Stimulated activated memory B cell treated with anti-CD40 and anti-IgM and Interleukin-4, amounts not matched to agents 10 μg/mL and 1 μg/mL and 100 μg/mL, for 72 hours (primary cell): Measurements from ENCODE around the gene HK3.
"Not testable (repeated sequence)": the region's sequence is repeated elsewhere in the genome, so short reads cannot be mapped to it uniquely, and the experiment has no call there.

Experiments
- ATAC-seq: fragments of 150-1000 bp; cut with Tn5 transposase; 2 replicates; pipeline ENCODE4 v1.10.0; 2021
- H3K27ac Mint-ChIP-seq: one replicate; pipeline ENCODE4 v1.8.0; 2022; ENCODE audit warnings: mild to moderate bottlenecking, mixed read lengths
- H3K27me3 Mint-ChIP-seq: one replicate; pipeline ENCODE4 v1.8.0; 2022; ENCODE audit warnings: mixed read lengths
- H3K36me3 Mint-ChIP-seq: one replicate; pipeline ENCODE4 v1.8.0; 2022; ENCODE audit warnings: mixed read lengths
- H3K4me1 Mint-ChIP-seq: one replicate; pipeline ENCODE4 v1.8.0; 2022; ENCODE audit warnings: mixed read lengths
- H3K4me3 Mint-ChIP-seq: one replicate; pipeline ENCODE4 v1.8.0; 2022; ENCODE audit warnings: mild to moderate bottlenecking, moderate library complexity, mixed read lengths
- H3K9me3 Mint-ChIP-seq: one replicate; pipeline ENCODE4 v1.8.0; 2022; ENCODE audit warnings: mixed read lengths

HK3 gene

DNA sequence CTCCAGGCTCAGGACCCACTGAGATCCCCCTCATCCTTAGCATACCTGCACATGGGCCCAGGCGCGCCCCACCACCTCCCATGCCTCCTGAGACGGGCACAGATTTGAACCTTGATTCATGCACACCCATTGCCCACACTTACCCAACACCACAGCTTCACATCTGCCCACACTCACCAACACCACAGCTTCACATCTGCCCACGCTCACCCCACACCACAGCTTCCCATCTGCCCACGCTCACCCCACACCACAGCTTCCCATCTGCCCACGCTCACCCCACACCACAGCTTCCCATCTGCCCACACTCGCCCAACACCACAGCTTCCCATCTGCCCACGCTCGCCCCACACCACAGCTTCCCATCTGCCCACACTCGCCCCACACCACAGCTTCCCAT, 28.5 kb downstream of the HK3 start:
- peaks cover 19% of the 10 kb centered on the region for H3K4me1 Mint-ChIP-seq
- H3K27me3 Mint-ChIP-seq: peaks cover 31% of the 10 kb centered on the region
- not testable (repeated sequence) for H3K4me3 Mint-ChIP-seq, ATAC-seq, H3K27ac Mint-ChIP-seq, H3K36me3 Mint-ChIP-seq
- H3K9me3 Mint-ChIP-seq: peaks cover 15% of the 10 kb centered on the region

GRCh38 chr5:176870110-176870591, 29.0 kb downstream of the HK3 start:
- H3K27me3 Mint-ChIP-seq: peaks cover 31% of the 10 kb centered on the region
- H3K27ac Mint-ChIP-seq: no peak overlapping the region
- H3K9me3 Mint-ChIP-seq: peaks cover 15% of the 10 kb centered on the region
- no peak overlapping the region for H3K4me3 Mint-ChIP-seq
- H3K36me3 Mint-ChIP-seq: no peaks in the 10 kb centered on the region
- ATAC-seq: no peak
- H3K4me1 Mint-ChIP-seq: peaks cover 19% of the 10 kb centered on the region

GRCh38 chr5:176869501-176870109, 29.5 kb downstream of the HK3 start:
- H3K27ac Mint-ChIP-seq: no peak overlapping the region
- H3K4me1 Mint-ChIP-seq: peaks cover 19% of the 10 kb centered on the region
- no peaks in the 10 kb centered on the region for H3K36me3 Mint-ChIP-seq
- no peak overlapping the region for H3K4me3 Mint-ChIP-seq
- peak; percentile 39 for ATAC-seq
- H3K9me3 Mint-ChIP-seq: peaks cover 15% of the 10 kb centered on the region
- H3K27me3 Mint-ChIP-seq: peaks cover 31% of the 10 kb centered on the region

GRCh38 chr5:176868731-176869130, 30.4 kb downstream of the HK3 start:
- no peak for ATAC-seq
- H3K4me1 Mint-ChIP-seq: peaks cover 16% of the 10 kb centered on the region
- H3K9me3 Mint-ChIP-seq: peaks cover 15% of the 10 kb centered on the region
- H3K27ac Mint-ChIP-seq: no peak overlapping the region
- no peaks in the 10 kb centered on the region for H3K36me3 Mint-ChIP-seq
- H3K27me3 Mint-ChIP-seq: peaks cover 40% of the 10 kb centered on the region
- no peak overlapping the region for H3K4me3 Mint-ChIP-seq

GRCh38 chr5:176868126-176868525, 31.0 kb downstream of the HK3 start:
- no peak for ATAC-seq
- no peak overlapping the region for H3K4me3 Mint-ChIP-seq
- peaks cover 11% of the 10 kb centered on the region for H3K4me1 Mint-ChIP-seq
- peaks cover 12% of the 10 kb centered on the region for H3K9me3 Mint-ChIP-seq
- no peak overlapping the region for H3K27ac Mint-ChIP-seq
- no peaks in the 10 kb centered on the region for H3K36me3 Mint-ChIP-seq
- peaks cover 46% of the 10 kb centered on the region for H3K27me3 Mint-ChIP-seq

- no peak for ATAC-seq
- Mint-ChIP-seq H3K4me3 (no peak overlapping the region), H3K27ac (no peak overlapping the region), H3K4me1 (peaks cover 15% of the 10 kb centered on the region), H3K9me3 (peaks cover 3% of the 10 kb centered on the region), H3K27me3 (peaks cover 58% of the 10 kb centered on the region), H3K36me3 (no peaks in the 10 kb centered on the region)
These were observed 32.3 kb downstream of the HK3 start for GRCh38 chr5:176866707-176867310.

DNA sequence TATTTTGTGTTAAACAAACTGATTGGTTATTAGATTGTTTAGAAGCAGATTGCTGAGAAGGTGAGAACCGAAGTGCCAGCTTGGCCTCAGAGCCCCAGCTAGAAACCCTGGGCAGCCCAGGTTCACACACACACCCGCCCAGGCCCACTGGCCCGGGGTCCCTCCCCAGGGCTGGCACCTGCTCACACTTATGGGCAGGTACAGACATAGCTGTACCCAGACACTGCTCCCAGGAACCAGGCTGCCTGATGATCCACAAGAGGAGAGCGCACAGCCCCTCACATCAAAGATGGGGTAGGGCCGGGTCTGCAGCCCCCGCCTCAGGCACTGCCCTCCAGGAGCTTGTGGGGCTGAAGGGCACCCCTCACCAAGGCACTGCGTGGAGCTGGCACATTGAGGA, 33.2 kb downstream of the HK3 start:
- Mint-ChIP-seq H3K27ac (no peak overlapping the region), H3K4me1 (peaks cover 15% of the 10 kb centered on the region), H3K4me3 (no peak overlapping the region), H3K9me3 (peaks cover 3% of the 10 kb centered on the region), H3K36me3 (no peaks in the 10 kb centered on the region), H3K27me3 (peaks cover 66% of the 10 kb centered on the region)
- ATAC-seq: no peak

DNA sequence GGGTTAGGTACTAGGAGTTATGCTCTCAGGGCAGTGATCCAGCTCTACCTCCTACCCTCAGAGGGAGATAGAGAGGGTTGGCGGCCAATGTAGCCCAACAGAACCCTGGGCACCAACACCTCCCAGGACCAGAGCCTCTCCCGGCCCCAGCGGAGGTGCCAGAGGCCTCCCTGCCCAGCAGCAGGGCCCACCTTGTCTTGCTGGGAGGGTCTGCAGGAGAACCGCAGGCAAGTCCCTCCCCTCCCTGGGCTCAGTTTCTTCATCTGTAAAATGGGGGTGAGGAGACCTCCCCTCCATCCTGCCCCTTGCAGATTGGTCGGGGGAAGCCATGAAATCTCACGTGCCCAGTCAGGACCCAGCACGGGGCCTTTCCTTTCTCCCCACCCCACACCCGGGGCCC, 34.4 kb downstream of the HK3 start:
- H3K27me3 Mint-ChIP-seq: peaks cover 77% of the 10 kb centered on the region

GRCh38 chr5:176863765-176864098, 35.4 kb downstream of the HK3 start:
- Mint-ChIP-seq H3K27me3 (peaks cover 77% of the 10 kb centered on the region), H3K4me3 (no peak overlapping the region), H3K36me3 (no peaks in the 10 kb centered on the region), H3K4me1 (peaks cover 9% of the 10 kb centered on the region), H3K27ac (no peak overlapping the region), H3K9me3 (no peaks in the 10 kb centered on the region)
- ATAC-seq: no peak

More for the DNA sequence above, 34.4 kb downstream of the HK3 start:
- no peaks in the 10 kb centered on the region for H3K9me3 Mint-ChIP-seq
- H3K27ac Mint-ChIP-seq: no peak overlapping the region
- H3K4me1 Mint-ChIP-seq: peaks cover 9% of the 10 kb centered on the region
- H3K36me3 Mint-ChIP-seq: no peaks in the 10 kb centered on the region
- no peak overlapping the region for H3K4me3 Mint-ChIP-seq
- no peak for ATAC-seq

DNA sequence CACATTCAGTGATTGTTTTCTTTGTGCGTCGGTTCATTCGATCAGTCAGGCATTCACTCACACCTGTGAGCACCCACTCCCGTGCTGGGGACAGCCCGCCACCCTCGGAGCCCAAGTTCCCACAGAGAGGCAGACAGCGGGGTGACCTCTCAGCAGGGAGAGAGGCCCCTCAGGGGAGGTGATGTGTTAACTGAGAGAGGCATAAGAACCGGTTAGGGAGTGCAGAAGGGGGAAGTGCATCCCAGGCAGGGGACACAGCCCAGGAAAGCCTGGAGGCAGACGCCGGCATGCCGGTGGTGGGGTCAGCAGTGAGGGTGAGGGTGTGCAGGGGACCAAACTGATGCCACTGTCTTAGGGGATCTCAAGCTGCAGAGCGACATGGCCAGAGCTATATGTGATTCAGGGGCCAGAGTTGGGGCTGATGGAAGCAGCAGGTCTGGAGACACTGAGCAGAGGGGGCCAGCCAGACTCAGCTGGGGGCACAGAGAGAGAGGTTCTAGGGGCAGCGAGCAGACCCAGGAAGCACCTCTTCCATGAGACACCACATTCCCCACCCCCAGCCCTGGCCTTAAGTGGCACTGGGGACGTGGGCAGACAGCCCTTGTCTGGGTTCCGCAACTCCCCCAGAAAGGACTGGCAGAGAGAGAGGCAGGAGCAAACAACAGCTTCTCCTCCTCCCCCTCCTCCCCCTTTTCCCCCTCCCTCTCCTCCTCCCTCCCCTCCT, 35.9 kb downstream of the HK3 start:
- Mint-ChIP-seq H3K27me3 (peaks cover 81% of the 10 kb centered on the region), H3K9me3 (peaks cover 3% of the 10 kb centered on the region), H3K4me3 (no peak overlapping the region), H3K36me3 (no peaks in the 10 kb centered on the region), H3K4me1 (peaks cover 9% of the 10 kb centered on the region), H3K27ac (no peak overlapping the region)
- peak; percentile 31 for ATAC-seq

- peaks cover 86% of the 10 kb centered on the region for H3K27me3 Mint-ChIP-seq
- no peaks in the 10 kb centered on the region for H3K36me3 Mint-ChIP-seq
- no peak overlapping the region for H3K27ac Mint-ChIP-seq
- H3K4me1 Mint-ChIP-seq: peaks cover 9% of the 10 kb centered on the region
- peak; percentile 3 for ATAC-seq
- no peak overlapping the region for H3K4me3 Mint-ChIP-seq
- H3K9me3 Mint-ChIP-seq: peaks cover 6% of the 10 kb centered on the region
These were observed 36.7 kb downstream of the HK3 start for GRCh38 chr5:176862330-176862995.

- Mint-ChIP-seq H3K4me3 (no peak overlapping the region), H3K27ac (no peak overlapping the region), H3K27me3 (peaks cover 85% of the 10 kb centered on the region), H3K4me1 (peaks cover 9% of the 10 kb centered on the region), H3K9me3 (peaks cover 6% of the 10 kb centered on the region), H3K36me3 (no peaks in the 10 kb centered on the region)
- ATAC-seq: peak; percentile 4
These were observed 37.9 kb downstream of the HK3 start for GRCh38 chr5:176861276-176861675.

DNA sequence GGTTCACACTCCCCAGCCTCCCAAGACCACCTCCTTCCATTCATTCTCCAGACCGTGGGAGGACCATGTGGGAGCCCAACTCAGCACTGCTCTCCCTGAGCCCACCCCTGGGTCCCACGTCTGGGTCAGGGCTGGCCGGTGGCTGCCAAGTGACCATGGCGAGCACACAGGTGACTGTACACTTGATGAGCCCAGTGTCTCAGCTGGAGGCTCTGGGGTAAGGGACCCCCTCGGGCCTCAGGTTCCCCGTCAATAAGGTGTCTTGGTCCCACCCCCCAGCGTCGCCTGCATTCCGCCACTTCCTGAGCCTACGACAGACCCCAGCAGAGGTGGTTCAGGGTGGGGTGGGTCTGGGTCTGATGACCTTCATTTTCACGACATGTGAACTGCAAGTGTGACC, 38.8 kb downstream of the HK3 start:
- H3K4me3 Mint-ChIP-seq: no peak overlapping the region
- H3K4me1 Mint-ChIP-seq: peaks cover 9% of the 10 kb centered on the region
- H3K27me3 Mint-ChIP-seq: peaks cover 78% of the 10 kb centered on the region
- H3K9me3 Mint-ChIP-seq: peaks cover 6% of the 10 kb centered on the region
- no peak for ATAC-seq
- no peak overlapping the region for H3K27ac Mint-ChIP-seq
- H3K36me3 Mint-ChIP-seq: no peaks in the 10 kb centered on the region

DNA sequence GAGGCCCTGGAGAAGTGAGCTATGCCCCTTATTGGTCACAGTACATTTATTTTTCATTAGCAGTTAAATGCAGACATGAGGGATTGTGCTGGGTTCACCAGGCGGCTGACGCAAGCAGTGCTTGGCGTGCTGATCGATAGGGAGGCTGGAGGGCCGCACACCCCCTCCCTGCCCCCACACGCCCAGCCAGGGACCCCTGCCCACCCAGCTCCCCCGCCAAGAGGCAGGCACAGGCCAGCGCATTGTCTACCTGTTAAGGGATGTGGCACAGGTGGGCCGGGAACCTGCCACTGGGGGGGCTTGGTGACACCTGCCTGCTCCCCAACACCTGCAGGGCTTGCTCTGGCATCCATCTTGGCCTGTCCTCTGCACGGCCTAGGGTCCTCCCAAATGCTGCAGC, 39.2 kb downstream of the HK3 start:
- Mint-ChIP-seq H3K9me3 (peaks cover 6% of the 10 kb centered on the region), H3K36me3 (no peaks in the 10 kb centered on the region), H3K27me3 (peaks cover 78% of the 10 kb centered on the region), H3K4me3 (no peak overlapping the region), H3K27ac (no peak overlapping the region), H3K4me1 (peaks cover 9% of the 10 kb centered on the region)
- ATAC-seq: no peak

DNA sequence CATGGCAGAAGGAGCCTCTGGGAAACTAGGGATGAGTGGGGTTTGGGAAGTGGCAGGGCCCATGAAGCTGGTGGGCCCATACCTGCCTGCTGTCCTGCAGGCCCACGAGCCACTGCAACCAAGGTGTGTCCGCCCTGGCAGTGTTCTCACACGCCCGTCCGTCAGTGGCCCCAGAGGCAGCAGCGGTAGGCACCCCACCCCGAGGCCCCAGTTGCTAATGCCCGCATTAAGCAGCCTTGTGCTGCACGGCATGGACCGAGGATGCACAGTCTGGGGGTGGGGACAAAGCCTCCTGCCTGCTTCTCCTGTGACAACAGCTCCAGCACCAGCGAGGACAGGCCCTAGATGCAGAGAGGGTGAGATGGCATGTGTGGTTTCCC, 41.3 kb downstream of the HK3 start:
- Mint-ChIP-seq H3K9me3 (peaks cover 6% of the 10 kb centered on the region), H3K4me3 (no peak overlapping the region), H3K27me3 (peaks cover 78% of the 10 kb centered on the region), H3K36me3 (no peaks in the 10 kb centered on the region), H3K27ac (no peak overlapping the region), H3K4me1 (peaks cover 6% of the 10 kb centered on the region)
- ATAC-seq: no peak
